GM19043 (cell line): ENCODE results near the gene BRI3.

Experiments used
- ATAC-seq: cut with Tn5 transposase; IDR thresholded peaks from one replicate; pipeline ENCODE4 v1.9.1; 2021; ENCODE audit warnings: low read depth; ENCODE audit not compliant: unreplicated experiment

Gene BRI3

GRCh38 chr7:98285157-98286092 lies 3.9 kb downstream of the BRI3 start:
- no peak for ATAC-seq

GRCh38 chr7:98286093-98286539 lies 4.6 kb downstream of the BRI3 start:
- no peak for ATAC-seq

GRCh38 chr7:98286701-98287485 lies 5.4 kb downstream of the BRI3 start:
- no peak for ATAC-seq

- no peak for ATAC-seq
Measured at GRCh38 chr7:98287486-98287959, 6.0 kb downstream of the BRI3 start.

DNA sequence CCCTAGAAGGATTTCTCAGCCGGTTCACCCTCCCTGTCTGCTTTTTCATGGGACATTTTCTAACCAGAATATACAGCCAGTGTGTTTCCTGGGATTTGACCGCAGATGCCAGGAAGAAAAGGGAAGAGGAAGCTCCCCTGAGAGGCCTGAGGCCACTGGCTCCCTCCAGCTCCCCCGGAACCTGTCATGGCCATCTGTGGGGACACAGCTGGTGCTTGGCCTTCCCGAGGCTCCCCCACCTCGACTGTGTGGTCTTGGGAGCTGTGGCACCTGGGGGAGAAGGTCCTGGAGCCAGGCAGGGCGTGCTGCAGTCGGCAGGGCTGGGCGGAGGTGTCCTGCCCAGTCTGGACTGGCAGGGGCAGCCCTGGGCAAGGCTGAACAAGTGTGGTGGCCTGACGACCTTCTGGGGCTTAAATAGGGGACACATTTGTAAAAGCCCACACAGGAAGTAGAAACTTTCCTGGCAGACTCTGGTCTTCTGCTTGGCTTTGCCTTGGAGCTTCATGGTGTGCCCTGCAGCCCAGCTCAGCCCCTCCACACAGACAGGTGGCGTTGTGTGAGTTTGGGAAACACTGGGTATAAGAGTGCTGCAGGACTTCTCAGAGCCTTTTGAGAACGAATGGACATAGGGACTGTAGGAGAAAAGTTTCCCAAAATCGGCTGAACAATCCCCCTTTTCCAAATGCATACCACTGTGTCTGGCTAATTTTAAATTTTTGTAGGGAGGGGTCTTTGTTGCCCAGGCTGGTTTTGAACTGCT lies 6.8 kb downstream of the BRI3 start:
- no peak for ATAC-seq

DNA sequence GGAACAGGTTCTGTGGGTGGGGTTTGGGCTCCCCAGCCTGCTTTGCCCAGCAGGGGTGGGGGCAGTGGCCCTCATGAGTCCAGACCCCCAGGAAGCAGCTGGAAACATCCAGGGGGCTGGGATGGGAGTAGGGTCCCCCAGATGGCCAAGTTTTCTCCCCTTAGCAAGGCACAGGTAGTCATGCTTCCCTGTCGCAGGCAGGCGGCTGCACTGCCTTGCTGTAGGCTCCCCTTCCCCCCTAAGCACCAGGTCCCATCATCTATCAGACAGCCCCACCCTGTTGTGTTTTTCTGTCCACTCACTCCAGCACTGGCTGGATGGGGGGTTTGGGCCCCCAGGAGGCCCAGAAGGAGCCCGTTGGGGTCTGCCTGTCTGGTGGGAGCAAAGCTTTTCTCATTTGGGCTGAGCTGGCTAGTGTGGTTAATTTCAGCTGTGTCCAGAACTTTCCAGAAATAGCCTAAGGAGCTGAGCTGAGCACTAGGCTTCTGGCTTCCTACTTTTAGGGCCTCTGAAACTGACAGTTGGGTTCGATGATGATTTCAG lies 7.9 kb downstream of the BRI3 start:
- ATAC-seq, result no peak

DNA sequence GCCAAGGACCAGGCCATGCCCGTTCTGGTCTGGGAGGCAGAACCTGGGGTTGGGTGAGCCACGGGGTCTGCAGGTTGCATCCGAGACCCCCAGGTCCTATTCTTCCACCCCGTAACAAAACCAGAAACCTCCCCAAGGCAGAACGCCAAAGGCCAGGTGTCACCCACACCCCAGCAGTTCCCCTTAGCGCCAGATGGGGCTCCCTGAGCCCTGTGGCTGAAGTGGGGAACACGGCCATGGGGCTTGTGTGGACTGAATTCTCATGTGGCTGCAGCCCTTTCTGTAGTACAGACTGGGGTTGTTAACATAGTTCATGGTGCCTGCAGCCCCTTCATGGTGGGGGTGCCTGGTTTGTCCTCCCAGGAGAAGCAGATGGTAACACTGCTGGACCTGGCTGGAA lies 10.2 kb downstream of the BRI3 start:
- ATAC-seq, result no peak

GRCh38 chr7:98293265-98293664 lies 11.8 kb downstream of the BRI3 start:
- ATAC-seq, result no peak

GRCh38 chr7:98293746-98294145 lies 12.3 kb downstream of the BRI3 start:
- ATAC-seq, result no peak

DNA sequence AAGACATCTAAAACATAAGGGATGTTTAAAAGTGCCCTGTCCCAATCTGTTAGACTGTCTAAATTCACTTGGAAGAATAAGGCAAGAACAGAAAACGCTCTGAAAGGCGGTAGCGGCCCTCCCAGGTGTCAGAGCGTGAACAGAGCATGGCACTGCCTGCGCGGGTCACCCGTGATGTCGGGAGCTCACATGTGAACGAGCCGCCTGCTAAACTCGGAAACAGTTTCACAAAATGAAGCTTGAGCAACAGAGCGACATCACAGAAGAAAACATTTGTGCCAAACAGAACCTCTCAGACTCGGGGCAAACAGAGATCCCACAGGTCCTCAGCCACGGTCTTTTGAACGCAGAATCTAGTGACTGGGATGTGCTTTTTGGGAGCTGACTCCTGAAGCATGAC lies 12.8 kb downstream of the BRI3 start:
- ATAC-seq, result no peak

DNA sequence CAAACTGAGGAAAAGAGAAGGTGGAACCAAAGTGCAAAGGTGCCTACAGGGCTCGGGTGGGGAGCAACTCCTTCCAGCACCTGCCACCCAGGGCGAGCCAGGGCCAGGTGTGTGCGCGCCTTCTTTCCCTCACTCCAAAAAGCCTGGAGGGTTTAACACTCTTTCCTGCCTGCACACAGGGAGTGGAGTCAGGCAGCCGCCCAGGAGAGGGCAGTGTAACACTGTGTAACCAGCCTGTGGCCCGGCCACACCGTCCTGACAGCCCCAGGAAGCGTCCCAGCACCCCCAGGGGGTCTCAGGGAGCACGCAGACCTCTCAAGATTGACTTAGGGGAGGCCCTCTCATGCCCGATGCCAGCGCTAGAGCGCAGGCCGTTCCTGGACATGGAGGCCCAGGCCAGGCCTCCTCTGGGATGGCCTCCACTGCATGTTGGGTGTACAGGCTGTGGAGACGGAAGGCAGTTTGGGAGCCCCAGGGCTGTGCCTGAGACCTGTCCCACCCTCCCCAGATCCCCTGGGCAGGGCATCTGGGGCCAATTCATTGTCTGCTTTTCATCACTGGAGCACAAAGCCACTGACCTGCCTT lies 13.4 kb downstream of the BRI3 start:
- no peak for ATAC-seq

GRCh38 chr7:98295467-98296192 lies 14.1 kb downstream of the BRI3 start:
- ATAC-seq, result no peak

DNA sequence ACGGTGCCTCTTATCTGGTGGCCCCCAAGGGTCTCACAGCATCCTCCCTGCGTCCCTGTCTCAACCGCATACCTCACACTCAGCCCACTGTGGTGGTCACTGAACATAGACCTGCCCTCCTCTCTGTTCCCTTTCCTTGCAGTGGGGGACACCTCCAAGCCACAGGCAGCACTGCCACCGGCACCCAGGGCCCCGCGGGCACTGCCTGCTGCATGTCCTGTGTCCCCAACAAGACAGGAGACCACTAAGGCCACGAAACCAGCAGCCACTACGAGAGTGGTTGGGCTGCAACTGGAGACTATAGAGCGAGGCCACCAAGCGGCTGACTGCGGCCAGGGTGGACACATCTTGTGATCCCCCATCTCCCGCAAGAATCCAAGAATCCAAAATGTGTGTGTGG lies 15.3 kb downstream of the BRI3 start:
- no peak for ATAC-seq

DNA sequence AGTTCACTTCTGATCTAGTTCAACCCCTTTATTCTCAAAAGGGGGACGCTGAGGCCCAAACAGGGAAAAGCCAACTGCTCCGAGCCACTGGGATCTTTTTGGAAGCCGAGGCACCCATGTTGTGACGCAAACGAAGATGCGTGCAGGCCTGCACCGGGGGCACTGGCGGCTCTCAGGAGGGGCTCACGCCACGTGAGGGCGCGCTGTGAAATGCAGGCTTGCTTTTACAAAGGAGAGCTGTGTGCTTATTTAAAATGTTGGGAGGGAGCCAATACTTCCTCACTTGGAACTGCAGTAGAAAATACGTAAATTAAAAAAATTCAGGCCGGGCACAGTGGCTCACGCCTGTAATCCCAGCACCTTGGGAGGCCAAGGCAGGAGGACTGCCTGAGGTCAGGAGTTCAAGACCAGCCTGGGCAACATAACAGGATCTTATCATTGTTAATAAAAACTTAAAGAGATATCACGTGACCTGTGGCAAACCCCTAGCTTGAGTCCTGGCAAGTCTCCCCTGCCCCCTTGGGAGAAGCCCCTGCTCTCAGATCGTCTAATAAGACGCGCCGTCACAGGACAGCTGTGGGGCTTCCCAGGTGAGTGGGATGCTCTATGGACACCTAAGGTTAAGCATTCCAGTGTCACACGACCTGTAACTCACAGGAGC lies 16.3 kb downstream of the BRI3 start:
- ATAC-seq, result no peak

- no peak for ATAC-seq
Measured at GRCh38 chr7:98300595-98301372, 19.3 kb downstream of the BRI3 start.

DNA sequence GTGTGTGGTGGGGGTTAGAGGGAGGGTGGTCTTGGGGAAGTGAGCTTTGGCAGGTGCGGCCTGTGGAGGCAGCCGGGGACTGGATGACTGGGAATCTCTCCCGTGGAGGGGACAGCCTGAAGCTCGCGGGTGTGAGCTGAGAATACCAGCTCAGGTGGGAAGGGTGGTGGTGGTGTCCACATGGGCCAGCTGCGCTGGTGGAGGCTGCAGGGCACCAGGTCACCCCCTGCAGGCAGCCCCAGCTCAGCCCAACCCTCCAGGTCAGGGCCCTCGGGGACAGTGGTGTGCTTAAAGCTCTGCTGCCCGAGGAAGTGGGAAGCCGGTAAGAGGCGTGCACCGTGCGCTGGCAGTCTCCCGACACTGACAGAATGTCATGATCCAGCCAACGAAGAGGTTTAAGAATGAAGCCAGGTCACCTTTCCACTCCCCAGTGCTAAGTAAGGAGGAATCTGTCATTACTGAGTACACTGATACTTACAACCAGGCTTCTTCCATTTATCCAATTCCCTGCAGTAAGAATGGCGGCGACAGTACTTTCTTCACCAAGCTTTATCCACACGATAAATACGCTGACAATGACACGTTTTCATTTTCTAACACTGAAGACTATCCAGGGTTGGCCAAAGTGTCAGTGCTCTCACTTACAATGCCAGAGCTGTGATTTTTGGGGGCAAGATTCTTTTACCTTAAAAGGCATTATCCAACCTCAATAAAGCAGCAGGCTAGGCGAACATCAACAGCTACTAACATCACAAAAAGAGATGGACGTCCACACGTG lies 20.4 kb downstream of the BRI3 start:
- ATAC-seq, result no peak

DNA sequence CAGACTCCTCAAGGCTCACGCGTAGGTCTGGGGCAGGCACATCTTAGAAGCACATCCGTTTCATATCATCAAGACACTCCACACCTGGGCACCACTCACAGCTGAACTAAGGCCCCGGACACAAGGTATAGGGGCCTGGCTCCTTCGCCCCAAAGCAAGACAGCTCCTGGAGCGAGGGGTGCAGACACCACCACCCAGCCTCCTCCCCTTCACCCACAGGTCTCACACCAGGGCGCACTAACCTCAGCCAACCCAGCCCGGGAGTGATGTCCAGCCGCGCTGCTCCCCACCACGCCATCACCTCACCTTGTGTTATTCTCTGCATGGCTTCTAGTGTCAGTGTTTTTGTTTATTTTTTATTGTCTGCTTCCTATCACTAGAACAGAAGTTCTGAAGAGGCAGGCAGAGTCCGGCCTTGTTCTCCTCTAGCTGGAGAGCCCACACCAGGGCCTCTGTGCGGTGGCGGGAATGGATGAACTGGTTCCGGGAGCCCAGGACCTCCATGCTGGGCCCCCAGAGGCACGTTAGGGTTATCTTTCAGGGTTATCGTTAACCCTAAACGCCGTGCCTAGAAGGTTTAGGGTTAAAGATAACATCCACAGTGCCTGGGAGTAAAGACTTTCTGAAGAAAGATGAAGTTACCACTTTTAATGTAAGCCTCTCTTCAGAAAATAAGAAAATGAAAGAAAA lies 21.8 kb downstream of the BRI3 start:
- ATAC-seq, result no peak
